ENCODE data around the gene NPC2.
"Not testable (repeated sequence)": the region's sequence is repeated elsewhere in the genome, so short reads cannot be mapped to it uniquely, and the experiment has no call there.

Gene NPC2

GRCh38 chr14:74492776-74493342 is at the start of gene NPC2:
Gene NPC2, minus strand, starts transcription at chr14:74493305. Its CDS starts 31 bp downstream, at chr14:74493274.
- DNase-seq (ENCODE audit: low read depth) = no peak

DNA sequence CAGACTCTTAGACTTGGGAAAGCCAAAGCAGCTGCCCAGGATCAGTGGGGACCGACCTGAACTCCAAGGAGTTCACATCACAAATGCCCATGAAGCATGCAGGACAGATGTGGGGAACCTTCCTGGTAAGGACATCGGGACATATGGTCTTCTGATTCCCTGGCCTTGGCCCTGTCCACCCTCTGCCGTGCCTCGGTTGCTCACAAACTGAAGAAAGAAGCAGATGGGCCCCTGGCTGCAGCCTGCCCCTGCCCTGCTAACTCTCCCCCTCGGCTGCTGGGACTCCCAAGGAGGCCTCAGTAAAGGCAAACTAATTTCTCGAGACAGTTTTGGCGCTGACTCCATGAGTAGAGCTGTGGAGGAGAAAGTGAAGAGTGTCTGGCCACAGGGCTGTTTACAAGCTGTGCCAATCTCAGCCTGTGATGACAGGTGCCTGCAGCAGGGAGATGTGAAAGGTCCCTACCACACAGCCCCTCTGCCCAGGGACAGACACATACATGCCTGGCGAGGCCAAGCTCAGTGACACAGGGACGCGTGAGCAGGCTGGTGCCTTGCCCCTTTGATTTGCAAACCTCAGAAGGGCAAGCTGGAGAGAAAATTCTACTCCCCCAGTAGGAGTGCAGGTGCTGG is 49.1 kb upstream of the NPC2 start:
- no peak for DNase-seq (ENCODE audit: low read depth)

- no peak for DNase-seq (ENCODE audit: low read depth)
These were observed 48.1 kb upstream of the NPC2 start for GRCh38 chr14:74541225-74541624.

- DNase-seq (ENCODE audit: low read depth) = no peak
These were observed 46.4 kb upstream of the NPC2 start for GRCh38 chr14:74539503-74539902.

GRCh38 chr14:74538411-74539391 is 45.6 kb upstream of the NPC2 start:
- DNase-seq (ENCODE audit: low read depth) = no peak

GRCh38 chr14:74536336-74536735 is 43.2 kb upstream of the NPC2 start:
- not testable (repeated sequence) for DNase-seq (ENCODE audit: low read depth)

DNA sequence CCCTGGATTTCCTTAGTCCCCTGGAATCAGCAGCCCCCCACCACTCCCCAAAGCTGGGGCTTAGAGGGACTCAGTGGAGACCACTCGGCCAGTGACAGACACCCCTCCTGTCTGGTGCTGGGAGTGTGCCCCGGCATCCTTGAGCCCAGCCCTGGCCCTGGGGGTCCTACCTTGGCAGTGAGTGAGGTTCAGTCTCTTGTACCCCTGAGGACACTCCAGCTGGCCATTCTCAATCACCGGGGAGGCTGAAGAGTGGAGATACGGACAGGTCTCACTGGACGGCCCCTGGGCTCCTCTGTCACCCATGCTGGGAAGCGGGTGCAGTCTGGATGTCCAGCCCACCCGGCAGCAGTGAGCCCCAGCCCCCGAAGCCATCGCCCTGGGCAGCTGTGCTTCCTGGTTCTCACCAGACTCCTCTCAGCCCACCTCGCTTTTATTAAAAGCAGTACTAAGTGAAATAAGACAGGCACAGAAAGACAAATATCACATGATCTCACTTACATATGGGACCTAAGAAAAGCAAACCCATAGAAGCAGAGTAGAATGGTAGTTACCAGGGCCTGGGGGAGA is 42.7 kb upstream of the NPC2 start:
- no peak for DNase-seq (ENCODE audit: low read depth)

GRCh38 chr14:74533576-74533975 is 40.5 kb upstream of the NPC2 start:
- no peak for DNase-seq (ENCODE audit: low read depth)

- no peak for DNase-seq (ENCODE audit: low read depth)
These were observed 39.1 kb upstream of the NPC2 start for GRCh38 chr14:74532246-74532645.

DNA sequence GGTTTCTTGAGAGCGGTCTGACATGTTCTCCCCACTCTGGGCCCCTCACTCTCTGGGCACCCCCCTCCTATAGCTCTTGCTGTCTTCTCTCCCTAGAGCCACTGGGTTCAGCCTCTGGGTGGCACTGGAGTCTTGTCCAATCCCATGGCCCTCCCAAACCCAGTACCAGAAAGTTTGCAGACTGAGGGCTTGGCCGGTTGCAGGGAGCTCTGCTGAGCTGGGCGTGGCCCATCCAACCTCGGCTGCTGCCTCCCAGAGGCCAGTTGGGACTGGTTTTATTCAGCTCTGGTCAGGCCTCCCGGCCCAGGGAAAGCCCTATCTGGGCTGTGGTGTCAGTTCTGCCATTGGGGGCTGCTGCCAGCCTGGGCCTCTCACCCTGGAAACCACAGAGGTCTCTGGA is 38.4 kb upstream of the NPC2 start:
- no peak for DNase-seq (ENCODE audit: low read depth)

DNA sequence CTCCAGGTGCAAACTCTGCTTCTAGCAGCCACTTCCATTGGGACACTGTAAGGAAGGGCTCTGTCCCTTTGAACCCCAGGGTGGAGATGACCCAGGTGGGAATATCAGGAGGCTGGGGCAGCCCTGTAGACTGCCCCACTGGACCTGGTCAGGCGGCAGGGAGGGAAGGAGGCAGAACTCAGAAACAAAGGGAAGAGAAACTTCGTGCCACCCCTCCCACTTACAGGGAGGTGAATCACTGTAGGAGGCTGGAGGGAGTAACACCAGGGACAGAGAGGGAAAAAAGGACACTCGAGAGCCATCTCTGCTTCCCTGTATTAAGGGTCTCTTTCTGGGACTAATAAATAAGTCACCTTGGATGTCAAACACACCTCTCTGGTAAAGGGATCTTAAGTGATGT is 37.9 kb upstream of the NPC2 start:
- DNase-seq (ENCODE audit: low read depth) = no peak

DNA sequence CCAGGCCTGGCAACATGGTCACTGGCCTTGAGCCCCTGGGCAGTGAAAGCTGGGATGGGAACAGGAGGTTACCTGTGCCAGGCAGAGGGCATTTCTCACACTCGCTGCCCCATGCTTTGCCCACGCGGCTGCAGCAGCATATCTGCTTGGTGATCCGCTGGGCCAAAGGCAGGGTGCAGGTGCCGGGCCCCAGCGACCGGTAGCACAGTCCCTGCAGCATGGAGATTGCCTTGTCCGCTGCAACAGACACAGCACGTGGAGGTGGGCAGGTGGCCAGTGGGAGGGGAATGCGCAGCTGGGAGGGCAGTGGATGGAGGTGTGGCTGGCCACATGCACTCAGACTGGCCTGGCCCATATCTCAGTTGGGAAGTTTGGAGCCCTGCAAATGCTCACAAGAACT is 35.8 kb upstream of the NPC2 start:
- DNase-seq (ENCODE audit: low read depth) = no peak

DNA sequence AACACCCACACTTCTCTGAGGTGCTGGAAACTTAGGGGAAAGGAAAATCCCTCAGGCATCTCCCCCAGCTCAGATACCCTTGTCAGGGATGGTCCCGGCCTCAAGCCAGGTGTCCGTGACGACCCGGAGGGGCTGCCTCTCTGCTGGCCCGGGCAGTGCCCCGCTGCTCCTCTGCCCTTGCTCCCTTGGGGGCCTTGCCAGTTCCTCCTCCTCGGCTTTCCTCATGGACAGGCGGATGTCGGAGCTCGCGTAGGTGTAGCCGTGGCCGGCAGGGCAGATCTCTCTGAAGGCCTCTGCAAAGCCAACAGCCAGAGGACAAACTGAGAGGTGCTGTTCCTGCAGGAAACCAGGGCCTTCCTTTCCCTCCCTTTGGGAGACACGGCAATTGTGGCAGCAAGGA is 35.3 kb upstream of the NPC2 start:
- no peak for DNase-seq (ENCODE audit: low read depth)

GRCh38 chr14:74527736-74528280 is 34.7 kb upstream of the NPC2 start:
- no peak for DNase-seq (ENCODE audit: low read depth)

GRCh38 chr14:74526854-74527585 is 33.9 kb upstream of the NPC2 start:
- DNase-seq (ENCODE audit: low read depth) = no peak

GRCh38 chr14:74525361-74525851 is 32.3 kb upstream of the NPC2 start:
- no peak for DNase-seq (ENCODE audit: low read depth)

GRCh38 chr14:74524812-74525135 is 31.7 kb upstream of the NPC2 start:
- DNase-seq (ENCODE audit: low read depth) = no peak

- DNase-seq (ENCODE audit: low read depth) = no peak
These were observed 31.1 kb upstream of the NPC2 start for GRCh38 chr14:74524076-74524811.

DNA sequence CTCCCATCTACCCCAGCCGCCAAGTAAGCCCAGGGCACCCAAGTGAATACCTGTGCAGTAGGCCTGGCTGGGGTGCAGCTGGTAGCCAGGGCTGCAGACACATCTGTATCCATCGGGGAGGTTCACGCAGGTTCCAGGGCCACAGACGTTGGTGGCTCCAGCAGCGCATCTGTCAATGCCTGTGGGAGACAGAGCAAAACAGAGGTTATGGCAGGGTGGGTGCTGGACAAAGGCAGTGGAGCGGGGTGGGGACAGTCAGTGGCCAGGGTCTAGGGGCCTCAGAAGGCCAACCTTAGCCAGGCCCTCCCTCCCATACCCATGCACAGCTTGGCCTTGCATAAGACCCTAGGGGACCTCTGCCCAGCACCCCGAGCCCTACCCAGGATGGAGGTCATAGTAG is 29.6 kb upstream of the NPC2 start:
- DNase-seq (ENCODE audit: low read depth) = no peak

DNA sequence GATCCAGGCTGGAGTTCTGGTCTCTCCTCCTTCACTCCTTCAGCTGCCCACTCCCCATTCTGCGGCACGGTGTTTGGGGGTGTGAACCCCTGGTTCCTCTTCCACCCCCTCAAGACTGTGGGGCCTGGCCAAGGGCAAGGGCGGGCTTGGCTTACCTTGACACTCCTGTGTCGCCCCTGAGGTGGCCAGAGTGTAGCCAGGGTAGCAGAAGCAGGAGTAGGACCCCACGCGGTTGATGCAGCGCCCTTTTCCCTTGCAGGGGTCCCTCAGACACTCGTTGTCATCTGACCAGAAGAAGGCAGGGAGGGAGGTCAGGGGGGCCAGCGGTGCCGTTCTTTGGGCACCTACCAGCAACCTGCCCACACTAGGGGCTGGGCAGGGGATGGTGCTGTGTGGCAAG is 28.7 kb upstream of the NPC2 start:
- no peak for DNase-seq (ENCODE audit: low read depth)

Measured in CMK (cell line).